GM19395 (cell line): Measurements from ENCODE around the gene SCP2.

Experiments
- ATAC-seq: cut with Tn5 transposase; IDR thresholded peaks from one replicate; pipeline ENCODE4 v1.9.1; 2021; ENCODE audit warnings: mild to moderate bottlenecking, moderate library complexity; ENCODE audit not compliant: unreplicated experiment

The SCP2 gene

GRCh38 chr1:52927212-52928014, at the start of gene SCP2:
TSS of gene SCP2 (plus strand) at chr1:52927276. CDS start at chr1:52927397, 121 bp downstream.
- peak; percentile 73 for ATAC-seq

- no peak for ATAC-seq
These were observed 49.5 kb upstream of the SCP2 start for GRCh38 chr1:52877554-52877953.

- ATAC-seq: no peak
These were observed 46.9 kb upstream of the SCP2 start for GRCh38 chr1:52880206-52880605.

GRCh38 chr1:52887483-52887882, 39.6 kb upstream of the SCP2 start:
- no peak for ATAC-seq

- ATAC-seq: no peak
These were observed 34.5 kb upstream of the SCP2 start for GRCh38 chr1:52892424-52893215.

- no peak for ATAC-seq
These were observed 27.6 kb upstream of the SCP2 start for GRCh38 chr1:52899445-52899894.

- no peak for ATAC-seq
These were observed 26.7 kb upstream of the SCP2 start for GRCh38 chr1:52900402-52900801.

GRCh38 chr1:52901384-52901783, 25.7 kb upstream of the SCP2 start:
- ATAC-seq: no peak

- ATAC-seq: no peak
These were observed 22.7 kb upstream of the SCP2 start for GRCh38 chr1:52904208-52904926.

GRCh38 chr1:52904927-52905698, 22.0 kb upstream of the SCP2 start:
- peak; percentile 52 for ATAC-seq

GRCh38 chr1:52906135-52906603, 20.9 kb upstream of the SCP2 start:
- ATAC-seq: no peak

- no peak for ATAC-seq
These were observed 19.8 kb upstream of the SCP2 start for GRCh38 chr1:52907068-52907811.

GRCh38 chr1:52907812-52908153, 19.3 kb upstream of the SCP2 start:
- ATAC-seq: no peak

- no peak for ATAC-seq
These were observed 15.5 kb upstream of the SCP2 start for GRCh38 chr1:52911541-52911940.

- ATAC-seq: no peak
These were observed 14.1 kb upstream of the SCP2 start for GRCh38 chr1:52913014-52913413.

GRCh38 chr1:52913537-52913936, 13.5 kb upstream of the SCP2 start:
- ATAC-seq: no peak

- ATAC-seq: no peak
These were observed 12.6 kb upstream of the SCP2 start for GRCh38 chr1:52914463-52914862.

GRCh38 chr1:52915211-52915854, 11.7 kb upstream of the SCP2 start:
- ATAC-seq: no peak

- no peak for ATAC-seq
These were observed 11.2 kb upstream of the SCP2 start for GRCh38 chr1:52915855-52916220.
